H1 (cell line): ENCODE results near the gene CD79A.

Experiments
- CTCF ChIP-seq, 3 experiments: IDR thresholded peaks; 1 replicate in 2 of 3; 2 replicates in 1 of 3; pipeline versions ENCODE4 v1.5.1 to v1.6.1; 2011; ENCODE audit warnings: low read length in 3 of 3, mild to moderate bottlenecking in 3 of 3, inconsistent platforms in 2 of 3, low read depth in 1 of 3, moderate library complexity in 1 of 3; ENCODE audit not compliant: insufficient read depth in 1 of 3; ENCODE audit errors: control extremely low read depth in 1 of 3
- EP300 ChIP-seq, 2 experiments: IDR thresholded peaks; 1 replicate in 1 of 2; 2 replicates in 1 of 2; pipeline ENCODE4 v1.6.1; 2011 to 2012; ENCODE audit warnings: low read depth in 2 of 2, low read length in 2 of 2, mild to moderate bottlenecking in 2 of 2, borderline replicate concordance in 1 of 2, inconsistent platforms in 1 of 2, moderate library complexity in 1 of 2
- EZH2 ChIP-seq: fragments of 200-600 bp; sonication (generic); IDR thresholded peaks from 2 replicates; pipeline ENCODE4 v1.7.1; 2012; ENCODE audit warnings: low read depth, mild to moderate bottlenecking, moderate library complexity, low read length, inconsistent platforms; ENCODE audit not compliant: severe bottlenecking
- POLR2A ChIP-seq, 2 experiments: IDR thresholded peaks; 1 replicate in 1 of 2; 2 replicates in 1 of 2; pipeline ENCODE4 v1.6.1; 2011; ENCODE audit warnings: low read depth in 2 of 2, low read length in 2 of 2, mild to moderate bottlenecking in 2 of 2; ENCODE audit errors: control extremely low read depth in 1 of 2
- TEAD4 ChIP-seq: IDR thresholded peaks from 2 replicates; pipeline ENCODE4 v1.6.1; 2012; ENCODE audit warnings: low read depth, low read length, inconsistent platforms, mixed read lengths
- ZNF274 ChIP-seq: IDR thresholded peaks from 2 replicates; pipeline ENCODE4 v1.7.0; 2012; ENCODE audit warnings: low read length, borderline replicate concordance; ENCODE audit errors: extremely low read depth

GRCh38 chr19:41923045-41923788 lies 46.1 kb downstream of the CD79A start:
- TF ChIP-seq POLR2A (IDR thresholded peaks at IDR 0.05; ENCODE audit: control extremely low read depth in 1 of 2, low read depth in 2 of 2, low read length in 2 of 2) = no peak
- TF ChIP-seq CTCF (IDR thresholded peaks at IDR 0.05; ENCODE audit: control extremely low read depth in 1 of 3, insufficient read depth in 1 of 3, low read depth in 1 of 3, low read length in 3 of 3) = no peak
- TF ChIP-seq TEAD4 = no peak
- no peak for TF ChIP-seq EP300 (IDR thresholded peaks at IDR 0.05; ENCODE audit: borderline replicate concordance in 1 of 2, low read depth in 2 of 2, low read length in 2 of 2)
- no peak for TF ChIP-seq ZNF274
- no peak for TF ChIP-seq EZH2
